Activated naive CD4-positive, alpha-beta T cell treated with anti-CD3 and anti-CD28 coated beads, Interleukin-2, amount 50 U/mL, for 24 hours (primary cell): ENCODE data around the gene SYNE1.

ENCODE experiments used
- H3K27ac Mint-ChIP-seq: one replicate; pipeline ENCODE4 v1.8.0; 2021; ENCODE audit warnings: mild to moderate bottlenecking, mixed read lengths
- H3K27me3 Mint-ChIP-seq: one replicate; pipeline ENCODE4 v1.8.0; 2021; ENCODE audit warnings: mixed read lengths
- H3K36me3 Mint-ChIP-seq: one replicate; pipeline ENCODE4 v1.8.0; 2021; ENCODE audit warnings: mixed read lengths
- H3K4me1 Mint-ChIP-seq: one replicate; pipeline ENCODE4 v1.8.0; 2021; ENCODE audit warnings: mixed read lengths
- H3K4me3 Mint-ChIP-seq: one replicate; pipeline ENCODE4 v1.8.0; 2021; ENCODE audit warnings: mild to moderate bottlenecking, mixed read lengths
- H3K9me3 Mint-ChIP-seq: one replicate; pipeline ENCODE4 v1.8.0; 2021; ENCODE audit warnings: mixed read lengths

SYNE1 gene

GRCh38 chr6:152201120-152201519 is 436.0 kb downstream of the SYNE1 start:
- Mint-ChIP-seq H3K4me1 (peaks cover 18% of the 10 kb centered on the region), H3K9me3 (no peaks in the 10 kb centered on the region), H3K27me3 (no peaks in the 10 kb centered on the region), H3K27ac (no peak overlapping the region), H3K36me3 (peaks cover 27% of the 10 kb centered on the region), H3K4me3 (no peak overlapping the region)

- Mint-ChIP-seq H3K27ac (no peak overlapping the region), H3K4me1 (peaks cover 29% of the 10 kb centered on the region), H3K9me3 (peaks cover 11% of the 10 kb centered on the region), H3K27me3 (no peaks in the 10 kb centered on the region), H3K4me3 (no peak overlapping the region), H3K36me3 (peaks cover 43% of the 10 kb centered on the region)
Measured at GRCh38 chr6:152195896-152196295, 441.3 kb downstream of the SYNE1 start.

- Mint-ChIP-seq H3K36me3 (peaks cover 30% of the 10 kb centered on the region), H3K27ac (peak overlapping the region; percentile 86), H3K4me3 (no peak overlapping the region), H3K9me3 (peaks cover 11% of the 10 kb centered on the region), H3K27me3 (no peaks in the 10 kb centered on the region), H3K4me1 (peaks cover 70% of the 10 kb centered on the region)
Measured at GRCh38 chr6:152189736-152190135, 447.4 kb downstream of the SYNE1 start.

GRCh38 chr6:152188011-152188410 is 449.2 kb downstream of the SYNE1 start:
- Mint-ChIP-seq H3K27ac (peak overlapping the region; percentile 75), H3K9me3 (peaks cover 11% of the 10 kb centered on the region)

GRCh38 chr6:152186840-152187239 is 450.3 kb downstream of the SYNE1 start:
- peak overlapping the region; percentile 79 for H3K27ac Mint-ChIP-seq
- peaks cover 91% of the 10 kb centered on the region for H3K4me1 Mint-ChIP-seq
- peaks cover 7% of the 10 kb centered on the region for H3K9me3 Mint-ChIP-seq
- H3K4me3 Mint-ChIP-seq, result peak overlapping the region; percentile 69
- no peaks in the 10 kb centered on the region for H3K27me3 Mint-ChIP-seq
- peaks cover 17% of the 10 kb centered on the region for H3K36me3 Mint-ChIP-seq

More at GRCh38 chr6:152188011-152188410, 449.2 kb downstream of the SYNE1 start:
- Mint-ChIP-seq H3K4me3 (no peak overlapping the region), H3K4me1 (peaks cover 82% of the 10 kb centered on the region), H3K27me3 (no peaks in the 10 kb centered on the region), H3K36me3 (peaks cover 24% of the 10 kb centered on the region)

GRCh38 chr6:152184917-152185574 is 452.1 kb downstream of the SYNE1 start:
- Mint-ChIP-seq H3K4me3 (peak overlapping the region; percentile 93), H3K27me3 (no peaks in the 10 kb centered on the region), H3K27ac (peak overlapping the region; percentile 99), H3K36me3 (peaks cover 15% of the 10 kb centered on the region), H3K9me3 (no peaks in the 10 kb centered on the region), H3K4me1 (peaks cover 92% of the 10 kb centered on the region)

- Mint-ChIP-seq H3K27ac (peak overlapping the region; percentile 99), H3K27me3 (no peaks in the 10 kb centered on the region), H3K9me3 (no peaks in the 10 kb centered on the region), H3K4me3 (peak overlapping the region; percentile 93), H3K4me1 (peaks cover 88% of the 10 kb centered on the region), H3K36me3 (peaks cover 15% of the 10 kb centered on the region)
Measured at GRCh38 chr6:152184573-152184916, 452.6 kb downstream of the SYNE1 start.

- Mint-ChIP-seq H3K9me3 (no peaks in the 10 kb centered on the region), H3K36me3 (peaks cover 12% of the 10 kb centered on the region), H3K27ac (peak overlapping the region; percentile 13), H3K4me3 (peak overlapping the region; percentile 4), H3K4me1 (peaks cover 59% of the 10 kb centered on the region), H3K27me3 (no peaks in the 10 kb centered on the region)
Measured at GRCh38 chr6:152180601-152181000, 456.6 kb downstream of the SYNE1 start.

GRCh38 chr6:152176268-152176667 is 460.9 kb downstream of the SYNE1 start:
- peak overlapping the region; percentile 51 for H3K27ac Mint-ChIP-seq
- H3K4me1 Mint-ChIP-seq, result peaks cover 53% of the 10 kb centered on the region
- peaks cover 27% of the 10 kb centered on the region for H3K36me3 Mint-ChIP-seq
- no peaks in the 10 kb centered on the region for H3K27me3 Mint-ChIP-seq
- H3K4me3 Mint-ChIP-seq, result no peak overlapping the region
- peaks cover 3% of the 10 kb centered on the region for H3K9me3 Mint-ChIP-seq

- Mint-ChIP-seq H3K9me3 (peaks cover 5% of the 10 kb centered on the region), H3K4me1 (peaks cover 52% of the 10 kb centered on the region), H3K27ac (peak overlapping the region; percentile 46), H3K27me3 (no peaks in the 10 kb centered on the region), H3K36me3 (peaks cover 33% of the 10 kb centered on the region), H3K4me3 (peak overlapping the region; percentile 4)
Measured at GRCh38 chr6:152173957-152174356, 463.2 kb downstream of the SYNE1 start.

GRCh38 chr6:152173321-152173720 is 463.8 kb downstream of the SYNE1 start:
- Mint-ChIP-seq H3K36me3 (peaks cover 36% of the 10 kb centered on the region), H3K27me3 (no peaks in the 10 kb centered on the region), H3K9me3 (peaks cover 5% of the 10 kb centered on the region), H3K4me3 (peak overlapping the region; percentile 4), H3K4me1 (peaks cover 56% of the 10 kb centered on the region), H3K27ac (peak overlapping the region; percentile 59)

GRCh38 chr6:152170702-152171667 is 466.2 kb downstream of the SYNE1 start:
- peak overlapping the region; percentile 85 for H3K4me3 Mint-ChIP-seq
- peaks cover 40% of the 10 kb centered on the region for H3K36me3 Mint-ChIP-seq
- no peaks in the 10 kb centered on the region for H3K27me3 Mint-ChIP-seq
- peak overlapping the region; percentile 96 for H3K27ac Mint-ChIP-seq
- H3K9me3 Mint-ChIP-seq, result peaks cover 5% of the 10 kb centered on the region
- peaks cover 65% of the 10 kb centered on the region for H3K4me1 Mint-ChIP-seq

GRCh38 chr6:152170313-152170701 is 466.9 kb downstream of the SYNE1 start:
- Mint-ChIP-seq H3K27ac (peak overlapping the region; percentile 96), H3K4me3 (peak overlapping the region; percentile 85), H3K27me3 (no peaks in the 10 kb centered on the region), H3K36me3 (peaks cover 34% of the 10 kb centered on the region), H3K9me3 (peaks cover 5% of the 10 kb centered on the region), H3K4me1 (peaks cover 58% of the 10 kb centered on the region)

- Mint-ChIP-seq H3K9me3 (peaks cover 5% of the 10 kb centered on the region), H3K4me1 (peaks cover 45% of the 10 kb centered on the region), H3K27ac (peak overlapping the region; percentile 95), H3K4me3 (no peak overlapping the region), H3K36me3 (peaks cover 23% of the 10 kb centered on the region), H3K27me3 (no peaks in the 10 kb centered on the region)
Measured at GRCh38 chr6:152167641-152168603, 469.2 kb downstream of the SYNE1 start.

- no peak overlapping the region for H3K4me3 Mint-ChIP-seq
- peaks cover 26% of the 10 kb centered on the region for H3K36me3 Mint-ChIP-seq
- no peaks in the 10 kb centered on the region for H3K27me3 Mint-ChIP-seq
- H3K27ac Mint-ChIP-seq, result no peak overlapping the region
- peaks cover 45% of the 10 kb centered on the region for H3K4me1 Mint-ChIP-seq
- peaks cover 5% of the 10 kb centered on the region for H3K9me3 Mint-ChIP-seq
Measured at GRCh38 chr6:152166897-152167296, 470.3 kb downstream of the SYNE1 start.
